IPS-NIHi7 (cell line): ENCODE results near the gene RFXANK.
"Not testable (repeated sequence)": the region's sequence is repeated elsewhere in the genome, so short reads cannot be mapped to it uniquely, and the experiment has no call there.

Source experiments
- DNase-seq: peaks from one replicate; pipeline ENCODE4 v3.0.0; 2012; ENCODE audit warnings: mixed read lengths; ENCODE audit errors: extremely low spot score

RFXANK gene

GRCh38 chr19:19206938-19207337, 14.9 kb downstream of the RFXANK start:
- DNase-seq, result no peak

GRCh38 chr19:19207637-19208572, 15.8 kb downstream of the RFXANK start:
- no peak for DNase-seq

GRCh38 chr19:19209372-19209771, 17.3 kb downstream of the RFXANK start:
- no peak for DNase-seq

GRCh38 chr19:19211499-19212420, 19.7 kb downstream of the RFXANK start, which contains the start of gene NCAN:
TSS of gene NCAN (plus strand) at chr19:19211958. CDS start at chr19:19216954, 4,996 bp downstream.
- peak; percentile 81 for DNase-seq

- DNase-seq, result no peak
Observed at GRCh38 chr19:19212916-19213315, 20.9 kb downstream of the RFXANK start.

GRCh38 chr19:19213426-19214158, 21.5 kb downstream of the RFXANK start:
- no peak for DNase-seq

- DNase-seq, result no peak
Observed at GRCh38 chr19:19214159-19214490, 22.1 kb downstream of the RFXANK start.

GRCh38 chr19:19214892-19215291, 22.8 kb downstream of the RFXANK start:
- peak; percentile 89 for DNase-seq

- DNase-seq, result no peak
Observed at GRCh38 chr19:19215792-19216191, 23.7 kb downstream of the RFXANK start.

GRCh38 chr19:19217099-19217498, 25.0 kb downstream of the RFXANK start:
- DNase-seq, result no peak

- DNase-seq, result no peak
Observed at GRCh38 chr19:19218911-19219310, 26.9 kb downstream of the RFXANK start.

- DNase-seq, result not testable (repeated sequence)
Observed at GRCh38 chr19:19221000-19221399, 28.9 kb downstream of the RFXANK start.

GRCh38 chr19:19223060-19223459, 31.0 kb downstream of the RFXANK start:
- DNase-seq, result no peak

GRCh38 chr19:19223636-19224035, 31.6 kb downstream of the RFXANK start:
- no peak for DNase-seq

- no peak for DNase-seq
Observed at GRCh38 chr19:19224150-19224851, 32.2 kb downstream of the RFXANK start.

- peak; percentile 97 for DNase-seq
Observed at GRCh38 chr19:19224852-19225494, 32.9 kb downstream of the RFXANK start.

- no peak for DNase-seq
Observed at GRCh38 chr19:19226204-19226603, 34.1 kb downstream of the RFXANK start.

- no peak for DNase-seq
Observed at GRCh38 chr19:19226663-19227062, 34.6 kb downstream of the RFXANK start.

GRCh38 chr19:19227217-19227616, 35.2 kb downstream of the RFXANK start:
- no peak for DNase-seq

- DNase-seq, result no peak
Observed at GRCh38 chr19:19229701-19230100, 37.6 kb downstream of the RFXANK start.

- DNase-seq, result no peak
Observed at GRCh38 chr19:19230999-19231398, 38.9 kb downstream of the RFXANK start.
